Putamen (tissue), 1 donor: ENCODE measurements around the gene SI.
"Not testable (repeated sequence)": the region's sequence is repeated elsewhere in the genome, so short reads cannot be mapped to it uniquely, and the experiment has no call there.

ENCODE experiments used
- DNase-seq: peaks from one replicate; pipeline ENCODE4 v3.0.0-alpha.2; 2016; ENCODE audit warnings: low spot score

The SI gene

GRCh38 chr3:165078293-165078692, at the start of gene SI:
TSS of gene SI (minus strand) at chr3:165078496. CDS start at chr3:165076012, 2,484 bp downstream.
- no peak for DNase-seq

GRCh38 chr3:165125836-165126235, 47.5 kb upstream of the SI start:
- DNase-seq: no peak

GRCh38 chr3:165111401-165111800, 33.1 kb upstream of the SI start:
- DNase-seq: no peak

GRCh38 chr3:165103616-165104015, 25.3 kb upstream of the SI start:
- no peak for DNase-seq

- no peak for DNase-seq
Observed at GRCh38 chr3:165082650-165083049, 4.4 kb upstream of the SI start.

GRCh38 chr3:165081183-165081582, 2.9 kb upstream of the SI start:
- DNase-seq: no peak

- no peak for DNase-seq
Observed at GRCh38 chr3:165075695-165076094, 2.6 kb downstream of the SI start.

- DNase-seq: no peak
Observed at GRCh38 chr3:165070682-165071081, 7.6 kb downstream of the SI start.

GRCh38 chr3:165056510-165056909, 21.8 kb downstream of the SI start:
- DNase-seq: no peak

- no peak for DNase-seq
Observed at GRCh38 chr3:165040186-165040585, 38.1 kb downstream of the SI start.

- DNase-seq: no peak
Observed at GRCh38 chr3:165011557-165011956, 66.7 kb downstream of the SI start.

GRCh38 chr3:164984947-164985346, 93.3 kb downstream of the SI start:
- DNase-seq: no peak

GRCh38 chr3:164962610-164963009, 115.7 kb downstream of the SI start:
- DNase-seq: no peak

GRCh38 chr3:164952966-164953365, 125.3 kb downstream of the SI start:
- no peak for DNase-seq

GRCh38 chr3:164951403-164951802, 126.9 kb downstream of the SI start:
- not testable (repeated sequence) for DNase-seq

GRCh38 chr3:164940745-164941144, 137.6 kb downstream of the SI start:
- DNase-seq: no peak

GRCh38 chr3:164929642-164930041, 148.7 kb downstream of the SI start:
- no peak for DNase-seq
